Measurements from ENCODE around the gene ZDHHC3.

The ZDHHC3 gene

GRCh38 chr3:44932271-44932670, 43.7 kb downstream of the ZDHHC3 start:
- DNase-seq (ENCODE audit: low read depth in 1 of 2, low spot score in 1 of 2): no peak
- Histone ChIP-seq H3K27me3 (ENCODE audit: insufficient read depth, poor library complexity, severe bottlenecking) (no peaks in the 10 kb centered on the region), H3K27ac (replicated peaks) (no peak overlapping the region), H3K4me3 (replicated peaks; ENCODE audit: insufficient read depth, low read length) (no peak overlapping the region)
- TF ChIP-seq REST (IDR thresholded peaks at IDR 0.05; ENCODE audit: insufficient replicate concordance, low read depth): no peak
- no peak for TF ChIP-seq GABPA (IDR thresholded peaks at IDR 0.05; ENCODE audit: low read depth)
- TF ChIP-seq CTCF (IDR thresholded peaks at IDR 0.05; ENCODE audit: insufficient read depth, low read length): no peak
- TF ChIP-seq SPI1 (IDR thresholded peaks at IDR 0.05; ENCODE audit: borderline replicate concordance, low read depth): no peak
- TF ChIP-seq POLR2AphosphoS5 (IDR thresholded peaks at IDR 0.05; ENCODE audit: low read depth): no peak

- Histone ChIP-seq H3K4me3 (replicated peaks; ENCODE audit: insufficient read depth, low read length) (no peak overlapping the region), H3K27ac (replicated peaks) (no peak overlapping the region), H3K27me3 (ENCODE audit: insufficient read depth, poor library complexity, severe bottlenecking) (no peaks in the 10 kb centered on the region)
- TF ChIP-seq POLR2AphosphoS5 (IDR thresholded peaks at IDR 0.05; ENCODE audit: low read depth) (no peak), SPI1 (IDR thresholded peaks at IDR 0.05; ENCODE audit: borderline replicate concordance, low read depth) (no peak), GABPA (IDR thresholded peaks at IDR 0.05; ENCODE audit: low read depth) (no peak), CTCF (IDR thresholded peaks at IDR 0.05; ENCODE audit: insufficient read depth, low read length) (no peak), REST (IDR thresholded peaks at IDR 0.05; ENCODE audit: insufficient replicate concordance, low read depth) (no peak)
- no peak for DNase-seq (ENCODE audit: low read depth in 1 of 2, low spot score in 1 of 2)
These were observed 44.2 kb downstream of the ZDHHC3 start for GRCh38 chr3:44931791-44932190.

- H3K4me3 ChIP-seq (replicated peaks; ENCODE audit: insufficient read depth, low read length): no peak overlapping the region
- TF ChIP-seq GABPA (IDR thresholded peaks at IDR 0.05; ENCODE audit: low read depth) (no peak), SPI1 (IDR thresholded peaks at IDR 0.05; ENCODE audit: borderline replicate concordance, low read depth) (no peak), CTCF (IDR thresholded peaks at IDR 0.05; ENCODE audit: insufficient read depth, low read length) (no peak), REST (IDR thresholded peaks at IDR 0.05; ENCODE audit: insufficient replicate concordance, low read depth) (no peak), POLR2AphosphoS5 (IDR thresholded peaks at IDR 0.05; ENCODE audit: low read depth) (no peak)
- no peak for DNase-seq (ENCODE audit: low read depth in 1 of 2, low spot score in 1 of 2)
- H3K27ac ChIP-seq (replicated peaks): no peak overlapping the region
- H3K27me3 ChIP-seq (ENCODE audit: insufficient read depth, poor library complexity, severe bottlenecking): no peaks in the 10 kb centered on the region
These were observed 45.1 kb downstream of the ZDHHC3 start for GRCh38 chr3:44930911-44931310.
